Measurements from ENCODE around the gene CYP19A1.

DNA sequence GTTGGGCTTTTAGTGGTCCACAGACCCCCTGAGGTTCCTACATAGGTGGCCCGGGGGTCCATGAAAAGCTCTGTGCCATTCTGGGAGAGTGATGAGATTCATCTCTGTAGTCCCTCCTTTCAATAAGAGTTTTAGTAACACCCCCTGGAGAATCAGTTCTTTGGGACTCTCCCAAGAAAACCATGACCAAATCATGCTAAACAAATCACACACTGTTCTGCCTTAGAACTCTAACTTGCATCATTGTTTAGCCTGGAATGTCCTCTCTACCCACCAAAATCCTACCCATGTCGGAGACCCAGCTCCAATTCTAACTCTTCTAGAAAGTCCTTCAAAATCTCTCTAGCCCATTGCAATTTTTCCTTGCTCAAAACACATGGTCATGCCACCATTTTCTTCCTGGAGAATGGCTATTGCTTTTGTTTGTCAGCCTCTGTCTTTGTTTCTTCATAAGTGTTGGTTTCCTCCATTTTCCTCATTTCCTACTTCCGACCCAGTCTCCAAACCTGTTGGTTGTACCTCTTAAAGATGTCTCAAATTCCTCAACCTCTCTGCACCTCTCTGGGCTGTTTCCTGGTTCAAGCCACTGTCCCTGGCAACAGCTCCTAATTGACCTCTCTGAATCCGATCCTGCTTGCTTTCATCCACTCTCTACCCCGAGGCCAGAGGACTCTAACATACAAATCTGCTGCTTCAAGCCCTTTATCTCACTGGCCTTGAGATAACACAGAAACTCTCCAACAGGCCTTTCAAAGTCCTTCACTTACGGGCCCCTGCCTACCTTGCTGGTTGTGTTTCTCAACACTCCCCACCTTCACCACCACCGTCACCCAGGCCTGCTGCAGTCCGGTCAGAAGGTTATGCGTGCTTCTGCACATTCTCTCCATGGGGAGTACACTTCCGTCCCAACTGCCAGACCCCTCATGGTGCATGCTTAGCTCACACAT lies 23.7 kb downstream of the CYP19A1 start:
- TF ChIP-seq, protein P1, sequence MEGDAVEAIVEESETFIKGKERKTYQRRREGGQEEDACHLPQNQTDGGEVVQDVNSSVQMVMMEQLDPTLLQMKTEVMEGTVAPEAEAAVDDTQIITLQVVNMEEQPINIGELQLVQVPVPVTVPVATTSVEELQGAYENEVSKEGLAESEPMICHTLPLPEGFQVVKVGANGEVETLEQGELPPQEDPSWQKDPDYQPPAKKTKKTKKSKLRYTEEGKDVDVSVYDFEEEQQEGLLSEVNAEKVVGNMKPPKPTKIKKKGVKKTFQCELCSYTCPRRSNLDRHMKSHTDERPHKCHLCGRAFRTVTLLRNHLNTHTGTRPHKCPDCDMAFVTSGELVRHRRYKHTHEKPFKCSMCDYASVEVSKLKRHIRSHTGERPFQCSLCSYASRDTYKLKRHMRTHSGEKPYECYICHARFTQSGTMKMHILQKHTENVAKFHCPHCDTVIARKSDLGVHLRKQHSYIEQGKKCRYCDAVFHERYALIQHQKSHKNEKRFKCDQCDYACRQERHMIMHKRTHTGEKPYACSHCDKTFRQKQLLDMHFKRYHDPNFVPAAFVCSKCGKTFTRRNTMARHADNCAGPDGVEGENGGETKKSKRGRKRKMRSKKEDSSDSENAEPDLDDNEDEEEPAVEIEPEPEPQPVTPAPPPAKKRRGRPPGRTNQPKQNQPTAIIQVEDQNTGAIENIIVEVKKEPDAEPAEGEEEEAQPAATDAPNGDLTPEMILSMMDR (IDR thresholded peaks at IDR 0.05; ENCODE audit: insufficient read depth, low read length): no peak
- TF ChIP-seq POLR2AphosphoS5 (IDR thresholded peaks at IDR 0.05; ENCODE audit: low read depth): no peak
- TF ChIP-seq, protein P2, sequence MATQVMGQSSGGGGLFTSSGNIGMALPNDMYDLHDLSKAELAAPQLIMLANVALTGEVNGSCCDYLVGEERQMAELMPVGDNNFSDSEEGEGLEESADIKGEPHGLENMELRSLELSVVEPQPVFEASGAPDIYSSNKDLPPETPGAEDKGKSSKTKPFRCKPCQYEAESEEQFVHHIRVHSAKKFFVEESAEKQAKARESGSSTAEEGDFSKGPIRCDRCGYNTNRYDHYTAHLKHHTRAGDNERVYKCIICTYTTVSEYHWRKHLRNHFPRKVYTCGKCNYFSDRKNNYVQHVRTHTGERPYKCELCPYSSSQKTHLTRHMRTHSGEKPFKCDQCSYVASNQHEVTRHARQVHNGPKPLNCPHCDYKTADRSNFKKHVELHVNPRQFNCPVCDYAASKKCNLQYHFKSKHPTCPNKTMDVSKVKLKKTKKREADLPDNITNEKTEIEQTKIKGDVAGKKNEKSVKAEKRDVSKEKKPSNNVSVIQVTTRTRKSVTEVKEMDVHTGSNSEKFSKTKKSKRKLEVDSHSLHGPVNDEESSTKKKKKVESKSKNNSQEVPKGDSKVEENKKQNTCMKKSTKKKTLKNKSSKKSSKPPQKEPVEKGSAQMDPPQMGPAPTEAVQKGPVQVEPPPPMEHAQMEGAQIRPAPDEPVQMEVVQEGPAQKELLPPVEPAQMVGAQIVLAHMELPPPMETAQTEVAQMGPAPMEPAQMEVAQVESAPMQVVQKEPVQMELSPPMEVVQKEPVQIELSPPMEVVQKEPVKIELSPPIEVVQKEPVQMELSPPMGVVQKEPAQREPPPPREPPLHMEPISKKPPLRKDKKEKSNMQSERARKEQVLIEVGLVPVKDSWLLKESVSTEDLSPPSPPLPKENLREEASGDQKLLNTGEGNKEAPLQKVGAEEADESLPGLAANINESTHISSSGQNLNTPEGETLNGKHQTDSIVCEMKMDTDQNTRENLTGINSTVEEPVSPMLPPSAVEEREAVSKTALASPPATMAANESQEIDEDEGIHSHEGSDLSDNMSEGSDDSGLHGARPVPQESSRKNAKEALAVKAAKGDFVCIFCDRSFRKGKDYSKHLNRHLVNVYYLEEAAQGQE (IDR thresholded peaks at IDR 0.05; ENCODE audit: insufficient replicate concordance, low read depth): no peak

Data from HL-60 (cell line).